ENCODE results near the gene HOXA7.

GRCh38 chr7:27198871-27199801, 42.7 kb upstream of the HOXA7 start:
- TF ChIP-seq CTCF (IDR thresholded peaks at IDR 0.05): no peak
- TF ChIP-seq EZH2 (IDR thresholded peaks at IDR 0.05; ENCODE audit: borderline replicate concordance, insufficient read depth, low read depth, low read length, poor library complexity, severe bottlenecking): peak; percentile 83

All from B cell (primary cell).